GM19372 (cell line): Measurements from ENCODE around the gene PLEKHG3.

ENCODE experiments used
- ATAC-seq: cut with Tn5 transposase; IDR thresholded peaks from one replicate; pipeline ENCODE4 v1.9.1; 2021; ENCODE audit warnings: mild to moderate bottlenecking, low read depth, moderate library complexity; ENCODE audit not compliant: unreplicated experiment

The PLEKHG3 gene

GRCh38 chr14:64741961-64742360, 37.7 kb downstream of the PLEKHG3 start:
- ATAC-seq: no peak

GRCh38 chr14:64743061-64743460, 38.8 kb downstream of the PLEKHG3 start:
- no peak for ATAC-seq

DNA sequence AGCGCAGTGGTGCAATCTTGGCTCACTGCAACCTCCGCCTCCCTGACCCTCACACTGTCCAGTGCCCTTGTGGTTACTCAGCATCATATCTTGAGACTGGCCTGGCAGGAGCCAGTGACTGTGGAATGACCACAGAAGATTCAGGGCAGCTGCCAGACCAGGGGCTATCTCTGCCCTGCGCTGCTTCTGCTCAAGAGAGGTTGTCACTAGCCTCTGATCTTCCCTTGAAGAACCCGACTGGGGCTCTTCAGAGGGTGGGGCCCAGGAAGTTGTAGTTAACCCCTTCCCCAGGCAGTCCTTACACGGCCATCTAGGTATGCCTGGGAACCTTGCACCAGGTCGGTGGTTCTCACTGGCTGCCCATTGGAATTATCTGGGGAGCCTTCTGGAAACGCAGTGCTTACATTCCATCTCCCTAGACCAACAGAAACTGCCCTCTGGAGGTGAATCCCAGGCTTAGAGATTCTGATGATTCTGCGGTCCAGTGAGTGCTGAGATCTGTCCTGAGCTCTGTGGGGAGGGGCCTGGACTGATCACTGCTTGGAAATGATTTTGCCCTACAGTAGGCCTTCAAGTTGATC, 41.4 kb downstream of the PLEKHG3 start:
- ATAC-seq: no peak

- ATAC-seq: no peak
These were observed 42.4 kb downstream of the PLEKHG3 start for GRCh38 chr14:64746298-64747250.

- ATAC-seq: no peak
These were observed 43.1 kb downstream of the PLEKHG3 start for GRCh38 chr14:64747327-64747726.

DNA sequence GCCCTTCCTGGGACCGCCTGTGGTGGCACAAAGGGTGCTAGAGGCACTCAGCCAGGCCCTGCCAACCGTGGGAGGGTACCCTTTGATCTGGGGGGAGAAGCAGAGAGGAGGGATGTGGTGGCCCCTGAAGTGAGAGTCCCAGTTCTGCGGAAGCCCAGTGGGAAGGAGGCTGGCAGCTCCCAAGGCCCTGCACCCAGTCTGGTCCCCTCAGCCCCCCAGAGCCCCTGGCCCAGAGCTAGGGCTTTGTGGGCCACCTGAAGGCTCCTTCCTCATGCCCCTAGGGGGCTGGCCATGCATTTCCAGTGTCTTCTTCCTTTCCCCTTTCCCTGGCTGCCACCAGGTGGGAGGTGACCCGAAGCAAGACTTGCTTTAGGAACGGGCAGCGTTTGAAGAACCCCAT, 44.3 kb downstream of the PLEKHG3 start:
- ATAC-seq: no peak

- ATAC-seq: no peak
These were observed 44.9 kb downstream of the PLEKHG3 start for GRCh38 chr14:64748995-64749714.

- ATAC-seq: no peak
These were observed 48.7 kb downstream of the PLEKHG3 start for GRCh38 chr14:64752909-64753308.

DNA sequence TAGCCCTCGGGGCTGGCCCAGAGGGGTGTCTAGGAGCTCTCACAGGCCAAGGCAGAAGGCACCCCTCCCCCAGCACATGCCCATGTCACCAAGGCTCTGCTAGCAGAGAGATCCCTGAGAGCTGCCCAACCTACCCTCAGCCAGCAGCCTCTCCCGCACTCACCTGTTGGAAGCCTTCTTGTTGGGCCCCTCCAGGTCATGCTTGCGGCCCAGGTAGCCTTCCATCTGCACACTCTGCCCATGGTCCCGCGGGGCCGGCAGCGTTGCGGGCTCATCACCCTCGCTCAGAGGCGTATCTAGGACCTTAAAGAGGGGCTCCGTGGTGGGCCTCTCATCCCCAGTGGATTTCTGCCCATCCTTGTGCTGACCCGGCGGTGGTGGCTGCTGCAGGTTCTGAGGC, 49.1 kb downstream of the PLEKHG3 start:
- no peak for ATAC-seq

- ATAC-seq: no peak
These were observed 49.8 kb downstream of the PLEKHG3 start for GRCh38 chr14:64753999-64754398.

- no peak for ATAC-seq
These were observed 50.5 kb downstream of the PLEKHG3 start for GRCh38 chr14:64754685-64755084.

DNA sequence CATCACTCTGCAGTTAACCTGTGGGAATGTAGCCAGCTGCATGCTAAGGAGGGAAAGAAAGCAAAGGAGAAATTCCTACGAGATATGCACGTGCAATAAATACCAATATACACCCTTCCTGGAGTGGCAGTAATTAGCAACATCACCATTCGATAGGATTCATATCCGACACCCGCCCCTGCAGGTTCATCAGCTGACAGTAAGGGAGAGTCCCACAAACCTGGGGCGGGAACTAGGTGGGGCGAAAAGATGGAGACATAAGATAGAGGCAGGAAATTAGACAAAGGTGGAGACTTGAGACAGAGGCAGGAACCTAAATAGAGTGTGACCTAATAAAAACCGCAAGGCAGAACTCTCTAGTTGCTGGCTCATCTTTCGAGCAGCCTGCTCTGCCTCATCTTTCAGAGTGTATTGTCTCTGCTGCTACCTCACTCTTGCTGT, 51.6 kb downstream of the PLEKHG3 start:
- ATAC-seq: no peak

DNA sequence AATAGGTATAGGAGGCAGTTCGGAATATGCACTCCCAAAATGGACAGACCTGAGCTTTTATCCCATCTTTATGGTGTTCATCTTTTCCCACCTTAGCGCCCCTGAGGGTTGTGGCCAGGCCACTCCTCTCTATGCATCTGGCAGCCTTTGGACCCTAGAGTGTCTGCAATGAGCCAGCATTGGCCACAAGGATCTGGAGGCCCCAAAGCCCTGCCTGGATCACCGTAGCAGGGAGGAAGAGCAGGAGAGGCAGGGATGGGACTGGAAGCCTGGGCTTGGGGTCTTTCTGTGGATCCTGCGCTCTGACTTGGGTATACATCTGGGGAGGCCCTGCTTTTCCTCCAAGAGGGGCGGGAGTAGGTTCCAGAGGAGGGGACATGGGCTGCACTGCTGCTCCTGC, 52.5 kb downstream of the PLEKHG3 start:
- ATAC-seq: no peak

GRCh38 chr14:64757601-64758000, 53.4 kb downstream of the PLEKHG3 start:
- ATAC-seq: no peak

GRCh38 chr14:64758025-64758521, 53.8 kb downstream of the PLEKHG3 start:
- no peak for ATAC-seq

GRCh38 chr14:64758691-64759554, 54.7 kb downstream of the PLEKHG3 start:
- no peak for ATAC-seq

GRCh38 chr14:64759555-64759938, 55.3 kb downstream of the PLEKHG3 start:
- no peak for ATAC-seq

- no peak for ATAC-seq
These were observed 56.0 kb downstream of the PLEKHG3 start for GRCh38 chr14:64760146-64760755.

DNA sequence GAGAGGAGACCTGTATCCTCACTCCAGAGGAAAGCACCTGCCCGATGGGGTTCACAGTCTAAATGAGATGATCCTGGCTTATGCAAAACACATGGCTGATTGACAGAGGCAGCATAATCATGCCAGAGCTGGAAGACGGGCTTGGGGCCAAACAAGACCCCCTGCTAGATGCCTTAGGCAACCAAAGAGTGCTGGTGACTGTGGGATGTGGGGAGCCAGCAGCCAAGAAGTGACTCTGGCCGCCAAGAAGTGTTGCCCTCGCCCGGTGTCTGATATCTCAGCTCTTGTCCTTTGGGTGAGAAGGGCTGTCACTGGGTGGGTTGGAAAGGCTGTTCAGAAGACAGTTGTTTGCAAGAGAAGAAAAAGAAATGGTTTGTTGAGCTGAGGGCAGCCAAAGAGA, 56.7 kb downstream of the PLEKHG3 start:
- ATAC-seq: no peak
